H9 (cell line): ENCODE data around the gene MYO7B. TPM values are rescaled to one million over a fixed set of nuclear protein-coding genes. Genes with fewer than 3 reads are reported as not detected.
A peak's percentile ranks its signal among the peaks of the same experiment; 100 is the strongest.

ENCODE experiments used
- DNase-seq: peaks from one replicate; pipeline ENCODE4 v3.0.0-alpha.2; 2017
- H2AFZ ChIP-seq: one replicate; pipeline ENCODE4 v1.6.1; 2013; ENCODE audit warnings: mild to moderate bottlenecking, low read length, control low read depth, moderate library complexity
- H2AK5ac ChIP-seq: 2 replicates; pipeline ENCODE4 v1.6.1; 2013; ENCODE audit warnings: low read length, control low read depth, mixed read lengths; ENCODE audit not compliant: insufficient read length
- H2BK120ac ChIP-seq: one replicate; pipeline ENCODE4 v1.6.1; 2013; ENCODE audit warnings: low read depth, mild to moderate bottlenecking, low read length, control low read depth, inconsistent platforms; ENCODE audit not compliant: poor library complexity, severe bottlenecking
- H2BK12ac ChIP-seq: 2 replicates; pipeline ENCODE4 v1.6.1; 2013; ENCODE audit warnings: low read length, control low read depth, mixed read lengths, low read depth; ENCODE audit not compliant: insufficient read length
- H2BK15ac ChIP-seq: 2 replicates; pipeline ENCODE4 v1.6.1; 2013; ENCODE audit warnings: low read depth, low read length, control low read depth
- H2BK20ac ChIP-seq: one replicate; pipeline ENCODE4 v1.6.1; 2013; ENCODE audit warnings: low read depth, mild to moderate bottlenecking, low read length, control low read depth, inconsistent platforms; ENCODE audit not compliant: poor library complexity, severe bottlenecking
- H2BK5ac ChIP-seq: 2 replicates; pipeline ENCODE4 v1.6.1; 2013; ENCODE audit warnings: low read length, control low read depth, mixed read lengths; ENCODE audit not compliant: insufficient read length
- H3K14ac ChIP-seq: 2 replicates; pipeline ENCODE4 v1.6.1; 2013; ENCODE audit warnings: low read length, control low read depth; ENCODE audit not compliant: insufficient read depth
- H3K18ac ChIP-seq: 2 replicates; pipeline ENCODE4 v1.6.1; 2013; ENCODE audit warnings: low read depth, mild to moderate bottlenecking, mixed read lengths, low read length, control low read depth; ENCODE audit not compliant: insufficient read length
- H3K23ac ChIP-seq: 2 replicates; pipeline ENCODE4 v1.6.1; 2013; ENCODE audit warnings: low read length, control low read depth, mixed read lengths, low read depth; ENCODE audit not compliant: insufficient read length
- H3K23me2 ChIP-seq: 2 replicates; pipeline ENCODE4 v1.6.1; 2013; ENCODE audit warnings: low read depth, mild to moderate bottlenecking, mixed read lengths, low read length, control low read depth; ENCODE audit not compliant: insufficient read length, poor library complexity, severe bottlenecking
- H3K27ac ChIP-seq: 2 replicates; pipeline ENCODE4 v1.5.1; 2013; ENCODE audit warnings: low read length, control low read depth, mixed read lengths, low read depth; ENCODE audit not compliant: insufficient read length
- H3K27me3 ChIP-seq: 2 replicates; pipeline ENCODE4 v1.6.1; 2013; ENCODE audit warnings: low read length, control low read depth, inconsistent platforms; ENCODE audit not compliant: insufficient read depth
- H3K4ac ChIP-seq: 2 replicates; pipeline ENCODE4 v1.6.1; 2013; ENCODE audit warnings: low read depth, mild to moderate bottlenecking, control low read depth, inconsistent platforms, low read length, moderate library complexity
- H3K4me1 ChIP-seq: 2 replicates; pipeline ENCODE4 v1.6.1; 2013; ENCODE audit warnings: low read length, control low read depth, inconsistent platforms; ENCODE audit not compliant: insufficient read depth
- H3K4me2 ChIP-seq: 2 replicates; pipeline ENCODE4 v1.6.1; 2013; ENCODE audit warnings: low read length, control low read depth, mixed read lengths; ENCODE audit not compliant: insufficient read length, insufficient read depth
- H3K56ac ChIP-seq: 2 replicates; pipeline ENCODE4 v1.6.1; 2013; ENCODE audit warnings: low read depth, mild to moderate bottlenecking, mixed read lengths, low read length, control low read depth; ENCODE audit not compliant: insufficient read length
- H3K79me1 ChIP-seq: 2 replicates; pipeline ENCODE4 v1.6.1; 2013; ENCODE audit warnings: low read depth, mild to moderate bottlenecking, moderate library complexity, low read length, control low read depth, inconsistent platforms; ENCODE audit not compliant: insufficient read depth, poor library complexity, severe bottlenecking
- H3K79me2 ChIP-seq: 2 replicates; pipeline ENCODE4 v1.6.1; 2013; ENCODE audit warnings: low read length, control low read depth, inconsistent platforms; ENCODE audit not compliant: insufficient read depth
- H3K9ac ChIP-seq: 2 replicates; pipeline ENCODE4 v1.6.1; 2013; ENCODE audit warnings: low read length, control low read depth, mixed read lengths; ENCODE audit not compliant: insufficient read length; ENCODE audit errors: extremely low read depth
- H3K9me3 ChIP-seq: one replicate; pipeline ENCODE4 v1.6.1; 2013; ENCODE audit warnings: low read depth, low read length, inconsistent platforms; ENCODE audit not compliant: control insufficient read depth
- H3T11ph ChIP-seq: one replicate; pipeline ENCODE4 v1.6.1; 2013; ENCODE audit warnings: mild to moderate bottlenecking, low read length, control low read depth, inconsistent platforms
- H4K20me1 ChIP-seq: one replicate; pipeline ENCODE4 v1.6.1; 2013; ENCODE audit not compliant: control insufficient read depth, insufficient read length, insufficient read depth
- H4K5ac ChIP-seq: 2 replicates; pipeline ENCODE4 v1.6.1; 2013; ENCODE audit warnings: low read depth, mild to moderate bottlenecking, mixed read lengths, low read length, control low read depth; ENCODE audit not compliant: insufficient read length
- H4K8ac ChIP-seq: replicated peaks from 2 replicates; pipeline ENCODE4 v1.6.1; 2013; ENCODE audit warnings: low read length, control low read depth, mixed read lengths, low read depth; ENCODE audit not compliant: insufficient read length
- H4K91ac ChIP-seq: 2 replicates; pipeline ENCODE4 v1.6.1; 2013; ENCODE audit warnings: low read depth, mild to moderate bottlenecking, moderate library complexity, mixed read lengths, low read length, control low read depth; ENCODE audit not compliant: insufficient read length
- H3K27ac Mint-ChIP-seq, 3 experiments: 2 replicates in 2 of 3; 3 replicates in 1 of 3; pipeline ENCODE4 v1.8.0; 2020 to 2021; ENCODE audit warnings: mixed read lengths in 3 of 3, mild to moderate bottlenecking in 1 of 3, moderate library complexity in 1 of 3
- H3K27me3 Mint-ChIP-seq: 2 replicates; pipeline ENCODE4 v1.8.0; 2021; ENCODE audit warnings: low read depth, mild to moderate bottlenecking, moderate library complexity, mixed read lengths
- H3K36me3 Mint-ChIP-seq, 3 experiments: 2 replicates in 2 of 3; 3 replicates in 1 of 3; pipeline ENCODE4 v1.8.0; 2020 to 2021; ENCODE audit warnings: low read depth in 3 of 3, mixed read lengths in 3 of 3; ENCODE audit not compliant: insufficient read depth in 1 of 3
- H3K4me1 Mint-ChIP-seq, 2 experiments: 2 replicates each; pipeline ENCODE4 v1.8.0; 2020; ENCODE audit warnings: mixed read lengths in 2 of 2
- H3K4me3 Mint-ChIP-seq, 2 experiments: 2 replicates in 1 of 2; 3 replicates in 1 of 2; pipeline ENCODE4 v1.8.0; 2020 to 2021; ENCODE audit warnings: mild to moderate bottlenecking in 2 of 2, mixed read lengths in 2 of 2, moderate library complexity in 1 of 2
- H3K9me3 Mint-ChIP-seq, 2 experiments: 2 replicates in 1 of 2; 3 replicates in 1 of 2; pipeline ENCODE4 v1.8.0; 2020; ENCODE audit warnings: mild to moderate bottlenecking in 2 of 2, mixed read lengths in 2 of 2, moderate library complexity in 1 of 2
- CTCF ChIP-seq: fragments of 200-600 bp; sonication (generic); conservative IDR thresholded peaks from 3 replicates; pipeline ENCODE4 v1.8.0; 2021; ENCODE audit warnings: antibody characterized with exemption, mild to moderate bottlenecking
- WGBS: extraction: QIAGEN DNeasy Blood & Tissue Kit; methylation state at CpG from one replicate; pipeline ENCODE4 v1.1.7; 2013; ENCODE audit warnings: missing lambda C conversion rate, low lambda C conversion rate, mixed read lengths; ENCODE audit not compliant: insufficient read length; ENCODE audit errors: extremely low coverage; 5-methylcytosine and 5-hydroxymethylcytosine counted together
- total RNA-seq: library from RNA; stranded (reverse); gene quantifications from 2 replicates; pipeline ENCODE4 v1.2.1, GENCODE V29; 2021

MYO7B gene
- total RNA-seq, 1 experiment from 2014 or later, result not detected

GRCh38 chr2:127647242-127648190 lies 112.0 kb downstream of the MYO7B start:
- Histone ChIP-seq H3K9me3 (no peaks in the 10 kb centered on the region), H2BK120ac (no peak overlapping the region), H3K56ac (no peak overlapping the region), H3K4me2 (no peak overlapping the region), H2AFZ (no peak overlapping the region), H3K27ac (no peak overlapping the region), H3K4ac (no peak overlapping the region), H4K5ac (no peak overlapping the region), H3K23me2 (peaks cover 4% of the 10 kb centered on the region), H3K79me1 (no peaks in the 10 kb centered on the region), H4K20me1 (no peaks in the 10 kb centered on the region), H3K79me2 (no peaks in the 10 kb centered on the region), H3T11ph (no peak overlapping the region), H3K23ac (no peak overlapping the region), H2BK15ac (no peak overlapping the region), H3K27me3 (no peaks in the 10 kb centered on the region), H3K4me1 (no peaks in the 10 kb centered on the region), H3K9ac (no peak overlapping the region), H2BK5ac (no peak overlapping the region), H4K8ac (no peak overlapping the region), H2BK20ac (no peak overlapping the region), H3K18ac (no peak overlapping the region), H3K14ac (no peak overlapping the region; the same call in 1 of the 2 replicates), H2AK5ac (no peak overlapping the region), H2BK12ac (no peak overlapping the region), H4K91ac (no peak overlapping the region)
- peaks cover 7 to 17% of the 10 kb centered on the region in 2 experiments for H3K4me1 Mint-ChIP-seq
- H3K36me3 Mint-ChIP-seq, result no peaks in the 10 kb centered on the region
- TF ChIP-seq CTCF, result no peak
- peak overlapping the region in 1 of 2 experiments; percentile 2; a peak in 1 of 5 replicates for H3K4me3 Mint-ChIP-seq
- H3K27me3 Mint-ChIP-seq, result peaks cover 4% of the 10 kb centered on the region
- DNase-seq, result no peak
- no peak overlapping the region for H3K27ac Mint-ChIP-seq
- no CpG with 5 or more reads among the region's 16 CpGs for WGBS
- H3K9me3 Mint-ChIP-seq, result no peaks in the 10 kb centered on the region
